GM12878 (cell line): Measurements from ENCODE around the gene DNAJC18. TPM values are rescaled to one million over a fixed set of nuclear protein-coding genes. Genes with fewer than 3 reads are reported as not detected.

Experiments
- ATAC-seq: fragments of 200-7000 bp; cut with Tn5 transposase; 3 replicates; pipeline ENCODE4 v1.9.1; 2020; ENCODE audit warnings: mild to moderate bottlenecking, moderate library complexity
- BruUV-seq: library from RNA; stranded (reverse); fragments of 400-500 nt; replicated peaks from 2 replicates; lab custom pipeline; 2021; lab: Mats Ljungman, UMichigan
- CTCF ChIA-PET: fragments of 300-600 bp; sonication (Branson Sonifier 250); formaldehyde crosslinking; extraction: SDS; loops from one replicate; lab custom pipeline; 2021; ENCODE audit warnings: inconsistent platforms; lab: Yijun Ruan, JAX
- POLR2A ChIA-PET: fragments of 350-600 bp; formaldehyde crosslinking; extraction: SDS; loops from one replicate; lab custom pipeline; 2021; ENCODE audit warnings: inconsistent platforms; lab: Charles Lee
- RAD21 ChIA-PET: fragments of 300-600 bp; sonication (Branson Sonifier 250); formaldehyde crosslinking; loops from one replicate; lab custom pipeline; 2023; ENCODE audit warnings: antibody characterized with exemption; ENCODE audit not compliant: unreplicated experiment; lab: Charles Lee
- SMC1A ChIA-PET: fragments of 300-600 bp; sonication (Branson Sonifier 250); formaldehyde crosslinking; loops from one replicate; lab custom pipeline; 2023; ENCODE audit not compliant: unreplicated experiment, uncharacterized antibody; lab: Charles Lee
- DNase-seq: peaks from one replicate; pipeline ENCODE4 v3.0.0-alpha.2; 2011; ENCODE audit warnings: low read depth, low spot score
- FAIRE-seq: peaks from 3 replicates; lab custom pipeline; 2011; peaks lifted over from hg19 to GRCh38; lab: Jason Lieb, UNC
- H2AFZ ChIP-seq: 2 replicates; pipeline ENCODE4 v1.6.0; 2011; ENCODE audit warnings: low read depth, low read length, control low read depth; ENCODE audit not compliant: control insufficient read depth
- H3K27ac ChIP-seq: 2 replicates; pipeline ENCODE4 v1.5.1; 2011; ENCODE audit warnings: control low read depth; ENCODE audit not compliant: control insufficient read depth, insufficient read depth
- H3K27me3 ChIP-seq, 2 experiments: replicated peaks in 1 of 2; 2 replicates each; pipeline versions ENCODE4 v1.6.0 to v1.6.1; 2011; ENCODE audit warnings: low read length in 1 of 2; ENCODE audit not compliant: control insufficient read depth in 2 of 2, insufficient read depth in 2 of 2
- H3K36me3 ChIP-seq, 2 experiments: 2 replicates each; pipeline ENCODE4 v1.5.1; 2011; ENCODE audit warnings: low read length in 1 of 2; ENCODE audit not compliant: control insufficient read depth in 2 of 2, insufficient read depth in 2 of 2
- H3K4me1 ChIP-seq: 2 replicates; pipeline ENCODE4 v1.6.1; 2011; ENCODE audit warnings: mild to moderate bottlenecking, low read length, moderate library complexity, mixed read lengths; ENCODE audit not compliant: control insufficient read depth, insufficient read depth
- H3K4me2 ChIP-seq: 2 replicates; pipeline ENCODE4 v1.6.0; 2011; ENCODE audit warnings: control low read depth; ENCODE audit not compliant: control insufficient read depth, insufficient read depth
- H3K4me3 ChIP-seq: fragments of 200-600 bp; sonication (generic); 2 replicates; pipeline ENCODE4 v1.5.1; 2016
- H3K79me2 ChIP-seq: 2 replicates; pipeline ENCODE4 v1.6.0; 2011; ENCODE audit warnings: low read length; ENCODE audit not compliant: control insufficient read depth, insufficient read depth
- H3K9ac ChIP-seq: 2 replicates; pipeline ENCODE4 v1.8.0; 2011; ENCODE audit warnings: low read length, control low read depth, mixed read lengths; ENCODE audit not compliant: control insufficient read depth, insufficient read depth
- H3K9me3 ChIP-seq: replicated peaks from 3 replicates; pipeline ENCODE4 v1.5.1; 2011; ENCODE audit warnings: mild to moderate bottlenecking, low read length; ENCODE audit not compliant: control insufficient read depth, insufficient read depth
- H4K20me1 ChIP-seq: 2 replicates; pipeline ENCODE4 v1.6.0; 2011; ENCODE audit not compliant: control insufficient read depth, insufficient read depth
- CHD2 ChIP-seq: IDR thresholded peaks from 2 replicates; pipeline ENCODE4 v1.6.1; 2011; ENCODE audit warnings: low read depth, low read length, improper control_type of control experiment, borderline replicate concordance
- EGR1 ChIP-seq, 2 experiments: IDR thresholded peaks; 1 replicate in 1 of 2; 2 replicates in 1 of 2; pipeline ENCODE4 v1.6.1; 2011 to 2012; ENCODE audit warnings: low read depth in 2 of 2, low read length in 2 of 2, borderline replicate concordance in 1 of 2, mild to moderate bottlenecking in 1 of 2, moderate library complexity in 1 of 2
- IKZF2 ChIP-seq, 2 experiments: fragments of 450-650 bp; IDR thresholded peaks; 2 replicates each; pipeline ENCODE4 v1.6.1; 2017; ENCODE audit warnings: mild to moderate bottlenecking in 2 of 2, moderate library complexity in 2 of 2
- MEF2B ChIP-seq: fragments of 450-650 bp; IDR thresholded peaks from 2 replicates; pipeline ENCODE4 v1.6.1; 2018; ENCODE audit warnings: mild to moderate bottlenecking, moderate library complexity; ENCODE audit not compliant: partially characterized antibody, poor library complexity, severe bottlenecking
- MLLT1 ChIP-seq: fragments of 450-650 bp; IDR thresholded peaks from 2 replicates; pipeline ENCODE4 v1.6.1; 2016; ENCODE audit warnings: mild to moderate bottlenecking
- SUPT20H ChIP-seq: IDR thresholded peaks from 2 replicates; pipeline ENCODE4 v1.6.1; 2011; ENCODE audit warnings: low read depth, mild to moderate bottlenecking, low read length, moderate library complexity, borderline replicate concordance; ENCODE audit not compliant: control insufficient read depth
- WGBS: methylation state at CpG from one replicate; pipeline ENCODE4 v1.1.6; 2016; ENCODE audit warnings: low lambda C conversion rate; ENCODE audit not compliant: insufficient replicate concordance, insufficient coverage; ENCODE audit errors: missing lambda C conversion rate; 5-methylcytosine and 5-hydroxymethylcytosine counted together
- in situ Hi-C: fragments of 300-500 bp; cut with MboI; formaldehyde crosslinking; loops from 9 replicates; pipeline ENCODE4 v1.14.3; 2018; ENCODE audit warnings: mixed read lengths
- intact Hi-C: fragments of 100-400 bp; cut with micrococcal nuclease; formaldehyde crosslinking; loops from one replicate; pipeline ENCODE4 v1.14.2; 2022; ENCODE audit not compliant: unreplicated experiment
- polyA plus RNA-seq, 11 experiments: library from polyadenylated mRNA; depleted of rRNA in 4 of 11; unstranded in 6 of 11; stranded (reverse) in 5 of 11; fragments of >200 nt; fragmentation: Nextera tagmentation in 4 of 11; fragmentation: Illumina TruSeq in 1 of 11; extraction: Ambion mirVana in 4 of 11; extraction: Trizol in 1 of 11; gene quantifications; 1 replicate in 1 of 11; 2 replicates in 10 of 11; pipeline versions ENCODE4 v1.2.1 to v1.2.3, GENCODE V29; 2011 to 2016; ENCODE audit warnings: inconsistent platforms in 2 of 11, missing spikeins in 2 of 11, low read depth in 1 of 11
- total RNA-seq, 4 experiments: library from RNA; depleted of rRNA in 3 of 4; stranded (reverse); fragments of >200 nt in 3 of 4; fragmentation: Illumina TruSeq in 1 of 4; extraction: Trizol in 1 of 4; gene quantifications; 2 replicates each; pipeline versions ENCODE4 v1.2.1 to v1.2.3, GENCODE V29; 2013 to 2021

The DNAJC18 gene
- total and polyA plus RNA-seq, 10 of the 15 experiments (the other 5 are each of a cell fraction or from before 2014, with no cell fraction given): 6.4 to 26.7 (median 17.7) TPM

- no peak for FAIRE-seq
- H3K27ac ChIP-seq: peak overlapping the region; percentile 90
Observed at GRCh38 chr5:139393497-139394122, 45.7 kb downstream of the DNAJC18 start.

More at GRCh38 chr5:139393497-139394122, 45.7 kb downstream of the DNAJC18 start:
- no TSS peak for BruUV-seq
- Histone ChIP-seq H3K9me3 (no peaks in the 10 kb centered on the region), H3K36me3 (peaks cover 0 to 7% of the 10 kb centered on the region in 2 experiments; a peak in 1 of 4 replicates), H3K4me1 (peaks cover 55% of the 10 kb centered on the region), H4K20me1 (no peaks in the 10 kb centered on the region), H3K79me2 (peaks cover 71% of the 10 kb centered on the region), H3K4me2 (peak overlapping the region; percentile 73), H3K4me3 (peak overlapping the region; percentile 87), H3K9ac (peak overlapping the region; percentile 97), H3K27me3 (no peaks in the 10 kb centered on the region), H2AFZ (peak overlapping the region; percentile 86)
- intact Hi-C loops: loop anchor here (2.0 to 5.0 kb wide), 4 partner anchors 53 to 141 kb away; partner anchors contain the start of genes MATR3 and PAIP2
- ATAC-seq (no peak), DNase-seq (no peak)
- TF ChIP-seq EGR1 (IDR thresholded peaks at IDR 0.05; ENCODE audit: borderline replicate concordance in 1 of 2, low read depth in 2 of 2, low read length in 2 of 2): no peak
- TF ChIP-seq MEF2B: peak; percentile 67
- TF ChIP-seq MLLT1: peak; percentile 85
- 0 out of 2 replicates have a peak, but pooled peaks have one; percentile 19 for TF ChIP-seq CHD2
- TF ChIP-seq SUPT20H: no peak
- TF ChIP-seq IKZF2 (IDR thresholded peaks at IDR 0.05): peak in 1 of 2 experiments; percentile 21; a peak in 1 of 4 replicates
- SMC1A ChIA-PET: interaction anchor here (1.8 to 3.9 kb wide), 2 partner anchors 29 to 120 kb away, joined by 4 to 15 read pairs; no protein-coding TSS in a partner anchor
- WGBS: 19% methylated on average over 49 of the region's 49 CpGs
- in situ Hi-C loops: no loop called here
- POLR2A ChIA-PET: interaction anchor here (1.0 to 1.1 kb wide), 2 partner anchors 10 to 121 kb away, joined by 3 read pairs; partner anchors contain the start of gene SPATA24
- RAD21 ChIA-PET: interaction anchor here (1.5 to 4.4 kb wide), 4 partner anchors 29 to 143 kb away, joined by 4 to 25 read pairs (median 17); no protein-coding TSS in a partner anchor
- CTCF ChIA-PET: interaction anchor here (1.0 to 4.4 kb wide), 3 partner anchors 52 to 142 kb away, joined by 3 to 35 read pairs (median 6); partner anchors contain the start of gene PAIP2
